Measurements from ENCODE around the gene POU2F1. TPM values are rescaled to one million over a fixed set of nuclear protein-coding genes. Genes with fewer than 3 reads are reported as not detected.

The POU2F1 gene
- total RNA-seq, 1 experiment from 2014 or later: 29.6 TPM

- H3K27me3 ChIP-seq (replicated peaks; ENCODE audit: control insufficient read depth, insufficient read depth, low read length): no peaks in the 10 kb centered on the region
- no peak for DNase-seq
- no peak overlapping the region for H3K4me3 ChIP-seq (ENCODE audit: low read depth, low read length)
- no peaks in the 10 kb centered on the region for H3K9me3 Mint-ChIP-seq (ENCODE audit: unreplicated experiment)
- H3K36me3 ChIP-seq (ENCODE audit: control insufficient read depth, insufficient read depth, low read length): no peaks in the 10 kb centered on the region
- no TSS peak for BruUV-seq (replicated peaks)
- intact Hi-C loops (cut with micrococcal nuclease; ENCODE audit: unreplicated experiment): loop anchor here (2.0 kb wide), 1 partner anchor 35 kb away; no protein-coding TSS in a partner anchor
- H3K9me3 ChIP-seq: no peaks in the 10 kb centered on the region
- H3K4me1 Mint-ChIP-seq (ENCODE audit: low read depth, unreplicated experiment): no peaks in the 10 kb centered on the region
- H3K27ac Mint-ChIP-seq (ENCODE audit: unreplicated experiment): no peak overlapping the region
- no peaks in the 10 kb centered on the region for H3K36me3 Mint-ChIP-seq (ENCODE audit: insufficient read depth, unreplicated experiment)
- ChIA-PET POLR2A (no interaction called here), CTCF (interaction anchor here (1.0 kb wide), 1 partner anchor 35 kb away, joined by 3 read pairs; no protein-coding TSS in a partner anchor)
- no peaks in the 10 kb centered on the region for H3K4me1 ChIP-seq
- H3K27me3 Mint-ChIP-seq (ENCODE audit: insufficient read depth, unreplicated experiment): no peaks in the 10 kb centered on the region
- no peak overlapping the region for H3K4me3 Mint-ChIP-seq (ENCODE audit: unreplicated experiment)
- TF ChIP-seq CTCF (IDR thresholded peaks at IDR 0.05; ENCODE audit: insufficient read depth in 1 of 2, low read depth in 1 of 2, low read length in 1 of 2, severe bottlenecking in 1 of 2, unreplicated experiment in 1 of 2): no peak
Measured at GRCh38 chr1:167443757-167444156, 223.1 kb downstream of the POU2F1 start.

GRCh38 chr1:167446966-167447365, 226.3 kb downstream of the POU2F1 start:
- H3K4me3 Mint-ChIP-seq (ENCODE audit: unreplicated experiment): no peak overlapping the region
- H3K27ac Mint-ChIP-seq (ENCODE audit: unreplicated experiment): no peak overlapping the region
- Histone ChIP-seq H3K27me3 (replicated peaks; ENCODE audit: control insufficient read depth, insufficient read depth, low read length) (no peaks in the 10 kb centered on the region; the same call in 1 of the 2 replicates), H3K9me3 (no peaks in the 10 kb centered on the region), H3K36me3 (ENCODE audit: control insufficient read depth, insufficient read depth, low read length) (no peaks in the 10 kb centered on the region), H3K4me3 (ENCODE audit: low read depth, low read length) (no peak overlapping the region), H3K4me1 (no peaks in the 10 kb centered on the region)
- H3K4me1 Mint-ChIP-seq (ENCODE audit: low read depth, unreplicated experiment): no peaks in the 10 kb centered on the region
- CTCF ChIA-PET: no interaction called here
- no peaks in the 10 kb centered on the region for H3K9me3 Mint-ChIP-seq (ENCODE audit: unreplicated experiment)
- no peaks in the 10 kb centered on the region for H3K27me3 Mint-ChIP-seq (ENCODE audit: insufficient read depth, unreplicated experiment)
- no TSS peak for BruUV-seq (replicated peaks)
- POLR2A ChIA-PET: no interaction called here
- no peaks in the 10 kb centered on the region for H3K36me3 Mint-ChIP-seq (ENCODE audit: insufficient read depth, unreplicated experiment)
- TF ChIP-seq CTCF (IDR thresholded peaks at IDR 0.05; ENCODE audit: insufficient read depth in 1 of 2, low read depth in 1 of 2, low read length in 1 of 2, severe bottlenecking in 1 of 2, unreplicated experiment in 1 of 2): no peak
- no peak for DNase-seq
- intact Hi-C loops (cut with micrococcal nuclease; ENCODE audit: unreplicated experiment): no loop called here

GRCh38 chr1:167447521-167448136, 226.9 kb downstream of the POU2F1 start:
- Mint-ChIP-seq H3K9me3 (ENCODE audit: unreplicated experiment) (no peaks in the 10 kb centered on the region), H3K4me3 (ENCODE audit: unreplicated experiment) (no peak overlapping the region), H3K36me3 (ENCODE audit: insufficient read depth, unreplicated experiment) (no peaks in the 10 kb centered on the region), H3K27me3 (ENCODE audit: insufficient read depth, unreplicated experiment) (no peaks in the 10 kb centered on the region), H3K27ac (ENCODE audit: unreplicated experiment) (no peak overlapping the region), H3K4me1 (ENCODE audit: low read depth, unreplicated experiment) (no peaks in the 10 kb centered on the region)
- H3K4me1 ChIP-seq: no peaks in the 10 kb centered on the region
- CTCF ChIA-PET: no interaction called here
- H3K36me3 ChIP-seq (ENCODE audit: control insufficient read depth, insufficient read depth, low read length): no peaks in the 10 kb centered on the region
- DNase-seq: no peak
- no peaks in the 10 kb centered on the region; the same call in 1 of the 2 replicates for H3K27me3 ChIP-seq (replicated peaks; ENCODE audit: control insufficient read depth, insufficient read depth, low read length)
- no peak overlapping the region for H3K4me3 ChIP-seq (ENCODE audit: low read depth, low read length)
- TF ChIP-seq CTCF (IDR thresholded peaks at IDR 0.05; ENCODE audit: insufficient read depth in 1 of 2, low read depth in 1 of 2, low read length in 1 of 2, severe bottlenecking in 1 of 2, unreplicated experiment in 1 of 2): no peak
- BruUV-seq (replicated peaks): no TSS peak
- intact Hi-C loops (cut with micrococcal nuclease; ENCODE audit: unreplicated experiment): no loop called here
- H3K9me3 ChIP-seq: no peaks in the 10 kb centered on the region
- POLR2A ChIA-PET: no interaction called here

All from Caco-2 (cell line).